ENCODE data around the gene ARHGAP26. TPM values are rescaled to one million over a fixed set of nuclear protein-coding genes. Genes with fewer than 3 reads are reported as not detected.

ARHGAP26 gene
- total and polyA plus RNA-seq, 9 donors, result 1.9 to 47.1 (median 12.0) TPM

DNA sequence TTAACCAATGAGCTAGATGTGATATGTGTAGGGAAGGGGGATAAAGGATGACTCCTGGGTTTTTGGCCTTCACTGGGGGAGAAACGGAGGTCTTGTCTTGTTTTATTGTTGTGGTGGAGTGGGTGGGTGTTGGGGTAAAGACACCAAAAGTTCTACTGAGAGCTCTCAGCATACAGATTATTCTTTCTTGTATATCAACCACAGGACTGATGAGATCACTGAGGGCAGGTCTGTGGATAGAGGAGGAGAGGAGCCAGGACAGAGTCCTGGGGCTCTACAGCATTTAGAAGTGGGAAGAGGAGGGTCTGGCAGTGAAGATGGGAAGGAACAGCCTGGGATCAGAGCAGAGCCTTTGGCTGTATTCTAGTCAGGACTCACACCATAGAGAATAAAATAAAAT is 310.8 kb downstream of the ARHGAP26 start:
- Histone ChIP-seq H3K4me3 (no peak overlapping the region), H3K27me3 (no peaks in the 10 kb centered on the region), H3K9me3 (no peaks in the 10 kb centered on the region), H3K36me3 (no peaks in the 10 kb centered on the region), H3K4me1 (ENCODE audit: insufficient read depth) (no peaks in the 10 kb centered on the region), H3K27ac (no peak overlapping the region)
- TF ChIP-seq EP300 (IDR thresholded peaks at IDR 0.05), result no peak
- WGBS, 3 donors, result 92 to 100% (median 94%) methylated on average over 1 of the region's 1 CpG
- no peak for DNase-seq
- intact Hi-C loops (cut with DNase I), result no loop called here

DNA sequence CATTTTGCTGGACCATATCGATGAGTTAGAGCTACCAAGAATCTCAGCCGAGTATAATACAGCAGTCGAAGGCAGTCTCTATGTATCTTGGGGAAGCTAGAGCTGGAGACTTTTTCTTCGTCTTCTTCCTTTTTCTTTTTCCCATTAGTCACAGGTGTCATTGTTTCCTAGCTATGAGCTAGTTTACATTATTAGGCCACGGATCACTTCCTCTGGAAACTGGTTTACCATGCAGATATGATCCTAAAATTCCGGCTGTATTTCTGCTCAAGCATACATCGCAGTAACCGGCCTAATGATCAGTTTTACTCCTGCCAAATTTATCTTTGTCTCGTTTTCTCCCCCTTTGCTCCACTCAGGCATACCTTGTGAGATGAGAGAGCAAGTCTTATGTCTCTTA is 312.8 kb downstream of the ARHGAP26 start:
- no peak for DNase-seq
- intact Hi-C loops (cut with DNase I), result no loop called here
- peaks cover 3% of the 10 kb centered on the region for H3K4me1 ChIP-seq (ENCODE audit: insufficient read depth)
- H3K27me3 ChIP-seq, result no peaks in the 10 kb centered on the region
- TF ChIP-seq EP300 (IDR thresholded peaks at IDR 0.05) (no peak), POLR2A (IDR thresholded peaks at IDR 0.05) (no peak)
- TF ChIP-seq, protein P1, sequence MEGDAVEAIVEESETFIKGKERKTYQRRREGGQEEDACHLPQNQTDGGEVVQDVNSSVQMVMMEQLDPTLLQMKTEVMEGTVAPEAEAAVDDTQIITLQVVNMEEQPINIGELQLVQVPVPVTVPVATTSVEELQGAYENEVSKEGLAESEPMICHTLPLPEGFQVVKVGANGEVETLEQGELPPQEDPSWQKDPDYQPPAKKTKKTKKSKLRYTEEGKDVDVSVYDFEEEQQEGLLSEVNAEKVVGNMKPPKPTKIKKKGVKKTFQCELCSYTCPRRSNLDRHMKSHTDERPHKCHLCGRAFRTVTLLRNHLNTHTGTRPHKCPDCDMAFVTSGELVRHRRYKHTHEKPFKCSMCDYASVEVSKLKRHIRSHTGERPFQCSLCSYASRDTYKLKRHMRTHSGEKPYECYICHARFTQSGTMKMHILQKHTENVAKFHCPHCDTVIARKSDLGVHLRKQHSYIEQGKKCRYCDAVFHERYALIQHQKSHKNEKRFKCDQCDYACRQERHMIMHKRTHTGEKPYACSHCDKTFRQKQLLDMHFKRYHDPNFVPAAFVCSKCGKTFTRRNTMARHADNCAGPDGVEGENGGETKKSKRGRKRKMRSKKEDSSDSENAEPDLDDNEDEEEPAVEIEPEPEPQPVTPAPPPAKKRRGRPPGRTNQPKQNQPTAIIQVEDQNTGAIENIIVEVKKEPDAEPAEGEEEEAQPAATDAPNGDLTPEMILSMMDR (IDR thresholded peaks at IDR 0.05), result no peak
- no peak overlapping the region for H3K27ac ChIP-seq
- H3K9me3 ChIP-seq, result no peaks in the 10 kb centered on the region
- H3K36me3 ChIP-seq, result no peaks in the 10 kb centered on the region
- no peak overlapping the region for H3K4me3 ChIP-seq
- 81 to 88% (median 81%) methylated on average over 9 of the region's 9 CpGs for WGBS, 3 donors

DNA sequence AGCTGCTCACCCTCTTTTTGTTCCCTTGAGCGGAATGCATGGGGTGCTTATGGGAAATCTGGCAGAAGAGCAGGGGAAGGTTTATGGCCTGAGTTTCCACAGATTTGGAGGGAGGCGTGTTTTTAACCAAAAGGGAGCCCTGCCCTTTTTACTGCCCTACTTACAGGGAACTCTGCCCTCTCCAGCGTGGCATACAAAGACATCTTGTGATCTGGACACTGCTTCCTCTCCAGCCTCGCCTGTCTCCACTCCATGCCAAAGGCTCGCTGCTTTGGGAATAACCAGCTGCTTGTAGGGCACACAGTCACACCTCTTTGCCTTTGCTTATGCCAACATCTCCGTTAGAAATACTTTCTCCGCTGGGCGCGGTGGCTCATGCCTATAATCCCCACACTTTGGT is 314.2 kb downstream of the ARHGAP26 start:
- 95 to 97% (median 96%) methylated on average over 9 of the region's 9 CpGs for WGBS, 3 donors
- no peak for TF ChIP-seq EP300 (IDR thresholded peaks at IDR 0.05)
- TF ChIP-seq, protein P1 (IDR thresholded peaks at IDR 0.05), result no peak
- no peak for TF ChIP-seq POLR2A (IDR thresholded peaks at IDR 0.05)
- Histone ChIP-seq H3K36me3 (no peaks in the 10 kb centered on the region), H3K4me3 (no peak overlapping the region), H3K9me3 (no peaks in the 10 kb centered on the region), H3K27ac (no peak overlapping the region), H3K27me3 (no peaks in the 10 kb centered on the region), H3K4me1 (ENCODE audit: insufficient read depth) (peaks cover 3% of the 10 kb centered on the region)
- intact Hi-C loops (cut with DNase I), result no loop called here
- DNase-seq, result no peak

DNA sequence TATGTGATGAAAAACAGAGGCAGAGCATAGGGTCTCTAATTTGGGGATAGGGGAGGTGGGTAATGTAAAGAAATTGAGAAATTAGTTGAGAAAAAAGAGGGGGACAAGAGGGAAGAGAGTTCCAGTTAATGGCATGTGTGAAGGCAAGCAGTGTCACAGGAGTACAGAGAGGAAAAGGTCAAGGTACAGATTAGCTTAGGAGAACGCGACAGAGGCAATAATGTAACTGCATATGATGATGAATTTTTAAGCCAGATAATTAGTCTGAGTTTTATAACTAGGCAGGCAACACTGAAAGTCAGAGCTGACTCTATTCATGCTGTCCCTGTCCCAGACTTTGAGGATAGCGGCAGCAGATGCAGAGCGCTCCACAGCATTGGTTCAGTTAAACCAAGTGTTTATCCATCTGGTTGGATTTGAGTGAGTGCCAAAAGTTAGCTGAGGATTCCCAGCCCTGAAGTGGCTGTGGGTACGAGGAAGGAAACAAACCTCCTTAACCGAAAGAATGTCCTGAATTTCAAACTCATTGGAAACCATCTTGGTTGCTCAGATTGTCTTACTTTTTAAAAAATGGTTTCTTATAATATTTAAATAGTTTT is 315.2 kb downstream of the ARHGAP26 start:
- no peak overlapping the region for H3K4me3 ChIP-seq
- no peak for TF ChIP-seq EP300 (IDR thresholded peaks at IDR 0.05)
- TF ChIP-seq, protein P1 (IDR thresholded peaks at IDR 0.05), result no peak
- TF ChIP-seq POLR2A (IDR thresholded peaks at IDR 0.05), result no peak
- no peak overlapping the region for H3K27ac ChIP-seq
- intact Hi-C loops (cut with DNase I), result no loop called here
- peaks cover 3% of the 10 kb centered on the region for H3K4me1 ChIP-seq (ENCODE audit: insufficient read depth)
- no peaks in the 10 kb centered on the region for H3K27me3 ChIP-seq
- no peaks in the 10 kb centered on the region for H3K36me3 ChIP-seq
- whole genome bisulfite sequencing, 3 donors, result 83 to 95% (median 86%) methylated on average over 6 of the region's 6 CpGs
- no peak for DNase-seq
- H3K9me3 ChIP-seq, result no peaks in the 10 kb centered on the region

DNA sequence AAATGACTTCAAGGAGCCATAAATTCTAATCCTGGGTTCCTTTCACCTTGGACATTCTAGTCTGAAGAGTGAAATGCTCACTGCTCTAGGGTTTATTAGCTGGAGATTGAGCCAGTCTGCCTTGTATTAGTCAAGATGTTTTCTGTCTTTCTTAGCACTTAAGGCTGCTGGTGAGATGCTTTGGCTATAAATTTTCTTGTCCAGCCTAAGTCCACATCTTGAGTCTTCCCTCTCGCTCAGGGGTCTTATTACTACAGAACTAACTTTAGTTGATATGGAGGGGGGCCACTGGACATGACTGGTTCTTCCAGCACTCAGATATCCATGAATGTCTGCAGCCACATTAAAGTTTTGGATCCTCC is 316.4 kb downstream of the ARHGAP26 start:
- Histone ChIP-seq H3K4me1 (ENCODE audit: insufficient read depth) (peaks cover 3% of the 10 kb centered on the region), H3K27me3 (no peaks in the 10 kb centered on the region), H3K36me3 (no peaks in the 10 kb centered on the region), H3K9me3 (no peaks in the 10 kb centered on the region), H3K27ac (no peak overlapping the region), H3K4me3 (no peak overlapping the region)
- TF ChIP-seq EP300 (IDR thresholded peaks at IDR 0.05), result no peak
- WGBS, 3 donors, result 73 to 84% (median 78%) methylated on average over 1 of the region's 1 CpG
- intact Hi-C loops (cut with DNase I), result no loop called here
- DNase-seq, result no peak
